H1 (cell line): Measurements from ENCODE around the gene GPC6. TPM values are rescaled to one million over a fixed set of nuclear protein-coding genes. Genes with fewer than 3 reads are reported as not detected.

Experiments used
- CTCF ChIA-PET: fragments of 300-600 bp; sonication (Branson Sonifier 250); formaldehyde crosslinking; loops from one replicate; lab custom pipeline; 2021; ENCODE audit not compliant: partially characterized antibody; lab: Charles Lee
- POLR2A ChIA-PET: fragments of 300-600 bp; sonication (Branson Sonifier 250); formaldehyde crosslinking; loops from one replicate; lab custom pipeline; 2021; ENCODE audit warnings: inconsistent platforms; ENCODE audit not compliant: partially characterized antibody; lab: Charles Lee
- DNase-seq, 2 experiments: peaks; one replicate each; pipeline versions ENCODE4 v3.0.0 to v3.0.0-alpha.2; 2010 to 2022; ENCODE audit warnings: low spot score in 2 of 2, low read depth in 1 of 2, mixed read lengths in 1 of 2
- FAIRE-seq: peaks from 2 replicates; lab custom pipeline; 2011; peaks lifted over from hg19 to GRCh38; lab: Jason Lieb, UNC
- H2AFZ ChIP-seq: 2 replicates; pipeline ENCODE4 v1.8.1; 2012; ENCODE audit warnings: low read length, inconsistent platforms
- H2AK5ac ChIP-seq: 2 replicates; pipeline ENCODE4 v1.6.1; 2013; ENCODE audit warnings: low read depth, low read length
- H2BK120ac ChIP-seq: replicated peaks from 2 replicates; pipeline ENCODE3; 2013; ENCODE audit warnings: low read depth, low read length, inconsistent platforms
- H2BK12ac ChIP-seq: 2 replicates; pipeline ENCODE4 v1.6.1; 2013; ENCODE audit warnings: low read depth, low read length
- H2BK15ac ChIP-seq: 2 replicates; pipeline ENCODE4 v1.6.1; 2013; ENCODE audit warnings: low read length
- H2BK20ac ChIP-seq: 2 replicates; pipeline ENCODE4 v1.6.1; 2013; ENCODE audit warnings: low read length
- H2BK5ac ChIP-seq: 2 replicates; pipeline ENCODE4 v1.6.1; 2013; ENCODE audit warnings: low read depth, low read length
- H3K14ac ChIP-seq: 2 replicates; pipeline ENCODE4 v1.6.1; 2013; ENCODE audit warnings: inconsistent platforms; ENCODE audit not compliant: insufficient read length
- H3K18ac ChIP-seq: 2 replicates; pipeline ENCODE4 v1.6.1; 2013; ENCODE audit warnings: low read length; ENCODE audit errors: extremely low read depth
- H3K23ac ChIP-seq: 2 replicates; pipeline ENCODE4 v1.6.1; 2013; ENCODE audit warnings: inconsistent platforms; ENCODE audit not compliant: insufficient read length
- H3K23me2 ChIP-seq: 2 replicates; pipeline ENCODE4 v1.6.1; 2013; ENCODE audit warnings: low read depth, low read length
- H3K27ac ChIP-seq: 2 replicates; pipeline ENCODE4 v1.6.1; 2011; ENCODE audit warnings: low read depth, low read length, inconsistent platforms
- H3K27me3 ChIP-seq, 4 experiments: replicated peaks in 1 of 4; 1 replicate in 1 of 4; 2 replicates in 3 of 4; pipeline versions ENCODE4 v1.6.1 to v1.8.1; 2011 to 2013; ENCODE audit warnings: low read length in 3 of 4, mild to moderate bottlenecking in 3 of 4, inconsistent platforms in 2 of 4, mixed read lengths in 2 of 4, moderate library complexity in 1 of 4; ENCODE audit not compliant: control insufficient read depth in 3 of 4, insufficient read depth in 3 of 4; ENCODE audit errors: extremely low read depth in 1 of 4
- H3K36me3 ChIP-seq, 4 experiments: 2 replicates each; pipeline versions ENCODE4 v1.6.1 to v1.8.1; 2011 to 2013; ENCODE audit warnings: mild to moderate bottlenecking in 4 of 4, low read length in 3 of 4, moderate library complexity in 2 of 4, control low read depth in 1 of 4, inconsistent platforms in 1 of 4; ENCODE audit not compliant: insufficient read depth in 4 of 4, control insufficient read depth in 2 of 4
- H3K4ac ChIP-seq: replicated peaks from 2 replicates; pipeline ENCODE3; 2013; ENCODE audit warnings: low read length, low read depth, mixed read lengths, inconsistent platforms; ENCODE audit not compliant: insufficient read length
- H3K4me1 ChIP-seq, 4 experiments: replicated peaks in 1 of 4; 1 replicate in 1 of 4; 2 replicates in 3 of 4; pipeline versions ENCODE4 v1.6.1 to v1.8.1; 2011 to 2013; ENCODE audit warnings: low read length in 3 of 4, inconsistent platforms in 2 of 4, mixed read lengths in 1 of 4; ENCODE audit not compliant: insufficient read depth in 4 of 4, control insufficient read depth in 3 of 4
- H3K4me2 ChIP-seq, 2 experiments: 2 replicates each; pipeline versions ENCODE4 v1.6.1 to v1.8.1; 2011 to 2013; ENCODE audit warnings: low read depth in 2 of 2, low read length in 2 of 2, control low read depth in 1 of 2, inconsistent platforms in 1 of 2, mild to moderate bottlenecking in 1 of 2; ENCODE audit not compliant: insufficient read depth in 1 of 2
- H3K4me3 ChIP-seq, 4 experiments: fragments of 200-600, 300-600 bp in 1 of 4; sonication (generic), shearing (Covaris generic), sonication (Bioruptor Twin) in 1 of 4; 2 replicates each; pipeline versions ENCODE4 v1.5.1 to v1.8.1; 2011 to 2016; ENCODE audit warnings: low read length in 4 of 4, low read depth in 3 of 4, control low read depth in 2 of 4, inconsistent platforms in 2 of 4, mild to moderate bottlenecking in 2 of 4, mixed read lengths in 1 of 4, moderate library complexity in 1 of 4; ENCODE audit not compliant: insufficient read depth in 2 of 4; ENCODE audit errors: extremely low read depth in 1 of 4
- H3K56ac ChIP-seq: replicated peaks from 2 replicates; pipeline ENCODE3; 2013; ENCODE audit warnings: low read depth, mild to moderate bottlenecking, mixed read lengths, low read length, inconsistent platforms; ENCODE audit not compliant: insufficient read length
- H3K79me1 ChIP-seq: 2 replicates; pipeline ENCODE4 v1.6.1; 2013; ENCODE audit warnings: low read depth, low read length, control low read depth
- H3K79me2 ChIP-seq, 2 experiments: 2 replicates each; pipeline versions ENCODE4 v1.6.1 to v1.8.1; 2012 to 2013; ENCODE audit warnings: low read length in 2 of 2, mild to moderate bottlenecking in 2 of 2, inconsistent platforms in 1 of 2; ENCODE audit not compliant: insufficient read depth in 2 of 2, control insufficient read depth in 1 of 2
- H3K9ac ChIP-seq, 4 experiments: replicated peaks in 1 of 4; 1 replicate in 1 of 4; 2 replicates in 3 of 4; pipeline versions ENCODE4 v1.6.1 to v1.8.1; 2011 to 2013; ENCODE audit warnings: low read depth in 3 of 4, low read length in 3 of 4, control low read depth in 2 of 4, mild to moderate bottlenecking in 2 of 4, moderate library complexity in 2 of 4, inconsistent platforms in 1 of 4; ENCODE audit errors: extremely low read depth in 1 of 4
- H3K9me3 ChIP-seq, 2 experiments: 2 replicates each; pipeline versions ENCODE4 v1.6.1 to v1.8.1; 2012 to 2013; ENCODE audit warnings: mild to moderate bottlenecking in 2 of 2, moderate library complexity in 2 of 2, control low read depth in 1 of 2, inconsistent platforms in 1 of 2, low read depth in 1 of 2, low read length in 1 of 2, mixed read lengths in 1 of 2; ENCODE audit not compliant: insufficient read depth in 2 of 2
- H4K20me1 ChIP-seq, 2 experiments: replicated peaks in 1 of 2; 2 replicates each; pipeline versions ENCODE3 to v1.8.1; 2011 to 2013; ENCODE audit warnings: inconsistent platforms in 2 of 2, low read length in 2 of 2, mild to moderate bottlenecking in 1 of 2; ENCODE audit not compliant: insufficient read depth in 2 of 2, control insufficient read depth in 1 of 2
- H4K5ac ChIP-seq: 2 replicates; pipeline ENCODE4 v1.6.1; 2013; ENCODE audit warnings: low read length, low read depth, mixed read lengths, inconsistent platforms; ENCODE audit not compliant: insufficient read length
- H4K8ac ChIP-seq: 2 replicates; pipeline ENCODE4 v1.8.0; 2013; ENCODE audit warnings: mild to moderate bottlenecking, moderate library complexity, low read length, inconsistent platforms; ENCODE audit not compliant: insufficient read depth; ENCODE audit errors: extremely low read depth
- H4K91ac ChIP-seq: replicated peaks from 2 replicates; pipeline ENCODE3; 2013; ENCODE audit warnings: low read length, mixed read lengths, inconsistent platforms; ENCODE audit not compliant: insufficient read length
- CBX5 ChIP-seq: fragments of 300-800, 300-1000 bp; sonication (generic); IDR thresholded peaks from 2 replicates; pipeline ENCODE4 v1.7.1; 2016; ENCODE audit warnings: antibody characterized with exemption, low read length, low read depth
- CBX8 ChIP-seq: fragments of 300-800, 300-1000 bp; sonication (generic); IDR thresholded peaks from 2 replicates; pipeline ENCODE4 v1.7.1; 2016; ENCODE audit warnings: low read depth, low read length, borderline replicate concordance
- CEBPB ChIP-seq: IDR thresholded peaks from 2 replicates; pipeline ENCODE4 v1.6.1; 2012; ENCODE audit warnings: low read depth, low read length
- CHD2 ChIP-seq: IDR thresholded peaks from 2 replicates; pipeline ENCODE4 v1.6.1; 2012; ENCODE audit warnings: low read length, improper control_type of control experiment
- CTBP2 ChIP-seq: IDR thresholded peaks from 2 replicates; pipeline ENCODE4 v1.7.0; 2011; ENCODE audit warnings: borderline replicate concordance, mild to moderate bottlenecking, moderate library complexity, mixed read lengths, low read length; ENCODE audit not compliant: insufficient read depth, insufficient read length
- HDAC2 ChIP-seq, 2 experiments: fragments of 300-600 bp in 1 of 2; sonication (generic) in 1 of 2; IDR thresholded peaks; 2 replicates each; pipeline ENCODE4 v1.6.1; 2011 to 2012; ENCODE audit warnings: low read depth in 2 of 2, low read length in 2 of 2, mild to moderate bottlenecking in 2 of 2, moderate library complexity in 2 of 2, borderline replicate concordance in 1 of 2, inconsistent platforms in 1 of 2
- JUND ChIP-seq: IDR thresholded peaks from 2 replicates; pipeline ENCODE4 v1.6.1; 2011; ENCODE audit warnings: mild to moderate bottlenecking, improper control_type of control experiment, low read length
- POLR2A ChIP-seq, 2 experiments: IDR thresholded peaks; 1 replicate in 1 of 2; 2 replicates in 1 of 2; pipeline ENCODE4 v1.6.1; 2011; ENCODE audit warnings: low read depth in 2 of 2, low read length in 2 of 2, mild to moderate bottlenecking in 2 of 2; ENCODE audit errors: control extremely low read depth in 1 of 2
- RAD21 ChIP-seq, 2 experiments: IDR thresholded peaks in 1 of 2; conservative IDR thresholded peaks in 1 of 2; 2 replicates each; pipeline ENCODE4 v1.6.1; 2011; ENCODE audit warnings: low read depth in 2 of 2, low read length in 2 of 2, improper control_type of control experiment in 1 of 2, inconsistent platforms in 1 of 2, mild to moderate bottlenecking in 1 of 2, moderate library complexity in 1 of 2
- RNF2 ChIP-seq: fragments of 200-900, 300-1000 bp; sonication (generic); IDR thresholded peaks from 2 replicates; pipeline ENCODE4 v1.7.1; 2016; ENCODE audit warnings: borderline replicate concordance, low read depth, mild to moderate bottlenecking, antibody characterized with exemption, low read length; ENCODE audit not compliant: poor library complexity, severe bottlenecking; ENCODE audit errors: missing control alignments
- RXRA ChIP-seq: IDR thresholded peaks from 2 replicates; pipeline ENCODE4 v1.6.1; 2011; ENCODE audit warnings: low read depth, mild to moderate bottlenecking, low read length, moderate library complexity; ENCODE audit not compliant: insufficient read depth
- SP2 ChIP-seq: IDR thresholded peaks from 2 replicates; pipeline ENCODE4 v1.6.1; 2012; ENCODE audit warnings: mild to moderate bottlenecking, low read length, inconsistent platforms
- WGBS, 2 experiments: shearing (Covaris generic) in 1 of 2; methylation state at CpG; one replicate each; pipeline versions ENCODE4 v1.1.6 to v1.1.7; 2013 to 2015; ENCODE audit warnings: low lambda C conversion rate in 2 of 2, mixed read lengths in 2 of 2, inconsistent platforms in 1 of 2, low coverage in 1 of 2, missing lambda C conversion rate in 1 of 2; ENCODE audit not compliant: insufficient replicate concordance in 2 of 2, insufficient coverage in 1 of 2, insufficient read length in 1 of 2; ENCODE audit errors: extremely low coverage in 1 of 2, missing lambda C conversion rate in 1 of 2; 5-methylcytosine and 5-hydroxymethylcytosine counted together
- polyA plus RNA-seq, 7 experiments: library from polyadenylated mRNA; depleted of rRNA in 3 of 7; stranded (reverse) in 5 of 7; unstranded in 2 of 7; fragments of >200 nt in 5 of 7; fragments of 200-250 nt in 2 of 7; gene quantifications; 1 replicate in 5 of 7; 2 replicates in 1 of 7; 4 replicates in 1 of 7; pipeline versions ENCODE4 v1.2.1 to v1.2.3, GENCODE V29; 2011 to 2013; ENCODE audit warnings: missing spikeins in 2 of 7, mixed read lengths in 2 of 7
- total RNA-seq: library from RNA; stranded (reverse); fragmentation: NEBNext Ultra II Directional; extraction: Animal tissue kit (Norgen Biotek cat#: 25700); gene quantifications from 2 replicates; pipeline ENCODE4 v1.2.1, GENCODE V29; 2021

Gene GPC6
- total and polyA plus RNA-seq, 2 of the 8 experiments (the other 6 are each of a cell fraction or from before 2014, with no cell fraction given) = 5.4 to 12.0 TPM

GRCh38 chr13:94325650-94326049, 1099.0 kb downstream of the GPC6 start:
- Histone ChIP-seq H2AK5ac (no peak overlapping the region), H3K23me2 (no peaks in the 10 kb centered on the region), H3K23ac (no peak overlapping the region), H3K4me2 (no peak overlapping the region), H3K27me3 (no peaks in the 10 kb centered on the region), H2BK15ac (no peak overlapping the region), H3K18ac (no peak overlapping the region), H4K91ac (no peak overlapping the region), H3K79me1 (no peaks in the 10 kb centered on the region), H2BK20ac (no peak overlapping the region), H2BK12ac (no peak overlapping the region), H2BK5ac (no peak overlapping the region), H3K9ac (no peak overlapping the region), H2BK120ac (no peak overlapping the region), H3K4me1 (peaks cover 0 to 7% (median 0%) of the 10 kb centered on the region in 4 experiments; a peak in 2 of 7 replicates), H3K4me3 (no peak overlapping the region), H4K5ac (no peak overlapping the region), H4K8ac (no peak overlapping the region), H3K56ac (no peak overlapping the region), H2AFZ (no peak overlapping the region), H3K27ac (no peak overlapping the region), H3K79me2 (no peaks in the 10 kb centered on the region), H3K36me3 (no peaks in the 10 kb centered on the region), H4K20me1 (no peaks in the 10 kb centered on the region), H3K14ac (no peak overlapping the region), H3K9me3 (no peaks in the 10 kb centered on the region), H3K4ac (no peak overlapping the region)
- TF ChIP-seq JUND (no peak), SP2 (no peak), CTBP2 (no peak), POLR2A (IDR thresholded peaks at IDR 0.05; ENCODE audit: control extremely low read depth in 1 of 2, low read depth in 2 of 2, low read length in 2 of 2) (no peak), CHD2 (no peak), HDAC2 (IDR thresholded peaks at IDR 0.05; ENCODE audit: borderline replicate concordance in 1 of 2, low read depth in 2 of 2, low read length in 2 of 2) (no peak), CBX5 (no peak), CEBPB (no peak), RAD21 (IDR thresholded peaks at IDR 0.05 in 1 of 2, conservative IDR thresholded peaks at IDR 0.05 in 1 of 2; ENCODE audit: low read depth in 2 of 2, low read length in 2 of 2) (no peak), CBX8 (no peak), RXRA (no peak), RNF2 (no peak)
- no peak for DNase-seq
- ChIA-PET CTCF (interaction anchor here (1.3 kb wide), 1 partner anchor 19 kb away, joined by 3 read pairs; no protein-coding TSS in a partner anchor), POLR2A (no interaction called here)
- 95% methylated on average over 6 of the region's 6 CpGs; no CpG with 5 or more reads in 1 of the 2 experiments for WGBS, 2 experiments
- FAIRE-seq = no peak
